KOPT-K1 (cell line): Measurements from ENCODE around the gene HGF.

Source experiments
- H3K27ac ChIP-seq: fragments of 200-600 bp; sonication (generic); 2 replicates; pipeline ENCODE4 v1.5.1; 2016; ENCODE audit warnings: antibody characterized with exemption, mild to moderate bottlenecking, low read depth, low read length; ENCODE audit not compliant: poor library complexity, severe bottlenecking
- H3K36me3 ChIP-seq: fragments of 200-600 bp; sonication (generic); 2 replicates; pipeline ENCODE4 v1.5.1; 2017; ENCODE audit warnings: antibody characterized with exemption, mild to moderate bottlenecking, low read length, moderate library complexity; ENCODE audit not compliant: insufficient read depth
- H3K9me3 ChIP-seq: fragments of 200-600 bp; sonication (generic); 2 replicates; pipeline ENCODE4 v1.5.1; 2017; ENCODE audit warnings: antibody characterized with exemption, low read length, mild to moderate bottlenecking; ENCODE audit not compliant: insufficient read depth, poor library complexity, severe bottlenecking

Gene HGF

DNA sequence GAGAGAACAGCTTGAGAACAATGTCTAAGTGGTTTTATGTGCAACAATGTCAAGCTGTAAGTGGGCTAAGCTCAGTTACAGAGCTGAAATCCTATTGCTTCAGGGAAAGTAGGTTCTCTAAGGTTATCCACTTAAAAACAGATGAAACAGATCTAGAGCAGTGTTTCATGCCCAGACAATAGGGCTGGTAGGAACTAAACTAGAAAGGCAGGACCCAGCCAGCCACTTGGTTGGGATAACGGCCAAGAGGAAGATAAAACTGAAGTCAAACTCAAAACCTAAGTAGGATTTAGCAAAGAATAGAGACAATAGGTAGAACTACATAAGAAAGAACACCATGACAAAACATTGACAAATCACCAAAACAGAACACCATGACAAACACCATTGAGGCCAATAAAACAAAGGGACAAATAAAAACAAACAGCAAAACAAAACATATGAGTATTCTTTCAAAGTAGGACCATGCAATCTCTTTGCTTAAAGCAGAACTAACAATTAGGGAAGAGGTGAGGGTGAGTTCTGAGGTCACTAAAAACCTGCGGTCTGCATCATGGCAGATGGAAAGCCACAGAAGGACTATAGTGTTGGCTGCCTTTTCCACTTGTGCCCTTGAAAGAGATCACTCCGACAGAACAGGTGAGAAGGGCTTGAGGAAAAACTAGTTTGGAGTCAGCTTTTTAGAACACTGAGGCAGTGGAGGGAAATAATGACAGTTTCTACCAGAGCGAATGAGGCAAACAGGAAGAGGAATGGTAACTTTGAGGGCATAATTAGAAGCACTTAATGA is 81.0 kb downstream of the HGF start:
- no peaks in the 10 kb centered on the region for H3K9me3 ChIP-seq

DNA sequence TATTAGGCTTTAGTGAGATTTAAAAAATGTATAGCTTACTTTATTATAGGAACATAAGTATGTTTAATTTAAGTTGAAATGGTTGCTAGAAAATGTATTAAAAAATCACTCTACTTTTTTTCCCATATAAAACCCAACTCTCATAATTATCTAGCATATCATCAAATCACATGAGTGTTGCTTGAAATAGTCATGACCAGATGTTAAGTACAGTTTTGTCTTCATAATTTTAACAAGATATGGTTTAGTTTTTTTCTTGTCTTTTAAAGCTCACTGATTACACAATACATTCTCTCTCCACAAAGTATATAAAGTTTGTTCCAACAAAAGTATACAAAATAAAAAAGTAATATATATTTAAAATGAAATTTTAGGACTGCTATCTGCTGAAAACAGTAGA is 82.8 kb downstream of the HGF start:
- H3K36me3 ChIP-seq, result no peaks in the 10 kb centered on the region
- H3K9me3 ChIP-seq, result no peaks in the 10 kb centered on the region
- H3K27ac ChIP-seq, result no peak overlapping the region

More for the DNA sequence above, 81.0 kb downstream of the HGF start:
- H3K36me3 ChIP-seq, result no peaks in the 10 kb centered on the region
- H3K27ac ChIP-seq, result no peak overlapping the region

DNA sequence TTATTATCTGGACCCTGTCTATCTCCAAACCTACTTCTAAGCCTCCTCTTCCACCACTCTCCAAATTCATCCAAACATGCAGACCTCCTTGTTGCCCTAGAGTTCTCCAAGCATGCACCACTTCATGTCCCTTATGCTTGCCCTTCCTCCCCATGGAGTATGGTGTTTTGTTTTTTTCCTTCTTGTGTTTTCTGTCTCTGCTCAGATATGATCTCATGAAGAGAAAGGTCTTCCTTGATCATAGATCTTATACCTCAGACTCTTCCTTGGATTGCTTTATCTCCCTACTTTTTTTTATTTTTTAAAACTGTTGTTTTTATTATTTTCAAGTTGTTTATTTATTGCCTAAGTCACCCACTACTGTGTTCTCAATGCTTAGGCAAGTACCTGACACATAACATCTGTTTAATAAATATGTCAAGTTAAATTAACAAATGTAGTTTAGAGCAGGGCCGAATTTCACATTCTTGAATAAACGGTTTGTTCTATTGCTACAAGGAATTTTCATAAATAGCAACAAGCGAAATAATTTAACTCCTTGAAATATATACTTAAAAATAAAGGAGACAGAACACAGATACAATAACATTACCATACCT is 84.5 kb downstream of the HGF start:
- Histone ChIP-seq H3K27ac (no peak overlapping the region), H3K9me3 (no peaks in the 10 kb centered on the region), H3K36me3 (no peaks in the 10 kb centered on the region)

DNA sequence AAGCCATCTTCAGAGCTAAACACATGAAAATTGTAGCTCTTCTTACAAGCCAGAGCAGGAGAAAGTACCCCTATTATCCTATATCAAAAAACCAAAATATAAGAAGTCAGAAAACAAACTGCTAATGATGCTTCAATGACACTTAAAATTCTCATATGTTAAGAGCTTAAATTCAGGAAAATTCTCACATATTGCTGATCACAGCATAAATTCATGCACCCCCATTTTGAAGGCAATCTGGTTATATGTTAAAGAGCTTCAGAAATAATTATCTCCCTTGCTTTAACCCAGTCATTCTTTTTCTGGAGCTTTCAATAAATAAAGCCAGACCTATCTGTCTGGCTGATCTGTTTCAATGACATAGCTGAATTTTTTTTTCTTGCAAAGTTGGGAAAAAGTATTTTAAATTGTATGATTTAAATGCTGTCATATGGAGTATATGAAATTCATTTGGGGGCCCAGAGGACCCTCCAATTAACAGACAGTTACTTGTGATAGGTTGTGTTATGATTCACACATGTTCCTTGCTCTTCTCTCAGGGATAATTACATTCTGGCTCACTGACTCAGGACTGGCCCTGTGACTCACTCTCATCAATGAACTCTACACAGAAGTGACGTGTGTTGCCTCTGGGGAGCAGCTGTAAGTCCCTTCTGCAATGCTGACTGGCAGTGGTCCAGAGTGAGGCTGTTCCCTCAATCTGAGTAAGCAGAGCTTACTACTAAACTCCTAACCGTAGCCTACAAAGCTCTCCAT is 85.2 kb downstream of the HGF start:
- Histone ChIP-seq H3K9me3 (no peaks in the 10 kb centered on the region), H3K36me3 (no peaks in the 10 kb centered on the region), H3K27ac (no peak overlapping the region)

DNA sequence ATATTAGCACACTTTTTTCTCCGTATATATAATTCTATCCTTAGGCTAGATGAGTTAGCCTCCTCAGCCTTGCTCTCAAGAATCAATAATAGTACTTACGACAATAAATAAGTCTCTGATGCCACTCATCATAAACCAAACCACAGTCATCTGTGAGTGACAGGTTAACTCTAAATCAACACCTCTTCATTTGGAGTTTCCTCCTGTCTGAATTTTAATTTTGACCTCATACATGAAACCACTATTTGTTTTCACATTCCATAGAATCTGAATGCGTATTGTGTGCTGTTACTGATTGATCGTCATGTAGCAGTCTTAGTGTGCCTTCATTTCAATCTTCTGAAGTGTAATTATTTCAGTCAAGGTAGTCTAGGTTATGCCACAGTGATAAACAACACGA is 85.8 kb downstream of the HGF start:
- no peak overlapping the region for H3K27ac ChIP-seq
- H3K36me3 ChIP-seq, result no peaks in the 10 kb centered on the region
- no peaks in the 10 kb centered on the region for H3K9me3 ChIP-seq

DNA sequence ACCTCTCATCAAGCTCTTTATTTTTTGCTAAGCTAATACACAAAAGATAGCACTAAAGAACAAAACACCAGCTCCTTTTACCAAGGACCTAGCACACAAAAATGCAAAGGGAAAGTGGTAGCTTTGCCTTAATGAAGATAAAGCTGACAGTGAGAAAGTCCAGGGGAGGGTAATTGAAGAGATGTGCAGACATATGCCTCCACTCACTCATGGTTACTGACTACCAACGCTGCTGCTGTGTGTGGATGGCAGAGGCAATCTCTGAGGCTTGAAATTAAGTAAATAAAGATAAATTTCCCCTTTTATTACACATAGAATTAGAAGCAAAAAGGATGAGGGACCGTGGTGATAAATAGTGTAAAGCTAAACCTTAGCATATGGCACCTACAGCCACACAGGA is 87.0 kb downstream of the HGF start:
- no peak overlapping the region for H3K27ac ChIP-seq
- no peaks in the 10 kb centered on the region for H3K36me3 ChIP-seq
- H3K9me3 ChIP-seq, result no peaks in the 10 kb centered on the region

DNA sequence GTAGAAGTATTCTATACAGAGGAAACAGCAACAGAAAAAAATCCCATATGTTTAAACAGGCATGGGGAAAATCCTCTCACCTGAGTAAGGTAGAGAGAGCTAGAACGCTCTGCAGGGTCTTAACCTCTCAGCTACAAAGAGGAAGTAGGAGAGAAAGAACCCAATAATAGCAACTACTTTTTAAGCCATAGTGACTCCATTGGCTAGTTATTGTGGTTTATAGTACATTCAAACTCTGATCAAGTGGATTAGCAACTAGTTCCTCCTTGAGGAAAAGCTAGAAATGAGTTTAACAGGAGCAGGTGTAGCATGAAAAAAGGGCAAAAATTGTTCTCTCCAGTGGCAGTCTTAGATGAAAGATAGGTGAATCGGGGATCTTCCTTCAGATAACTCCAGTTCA is 89.7 kb downstream of the HGF start:
- Histone ChIP-seq H3K9me3 (no peaks in the 10 kb centered on the region), H3K36me3 (no peaks in the 10 kb centered on the region), H3K27ac (no peak overlapping the region)

DNA sequence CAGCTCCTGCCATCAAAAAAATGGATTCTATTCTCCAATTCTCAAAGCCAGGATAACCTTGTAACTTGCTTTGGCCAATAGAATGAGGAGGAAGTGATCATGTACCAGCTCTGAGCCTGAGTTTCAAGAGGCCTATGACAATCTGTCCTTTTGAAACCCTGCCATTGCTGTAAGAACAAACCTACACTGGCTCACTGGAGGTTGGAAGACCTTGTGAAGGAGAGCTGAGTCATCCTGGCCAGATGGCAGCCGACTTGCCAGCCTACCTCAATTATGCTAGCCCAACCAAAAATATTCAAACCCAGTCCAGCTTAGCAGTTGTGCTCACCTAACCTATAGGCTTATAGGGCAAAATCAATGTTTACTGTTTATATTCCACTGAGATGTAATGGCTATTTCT is 93.0 kb downstream of the HGF start:
- no peaks in the 10 kb centered on the region for H3K9me3 ChIP-seq
- no peak overlapping the region for H3K27ac ChIP-seq
- H3K36me3 ChIP-seq, result no peaks in the 10 kb centered on the region

DNA sequence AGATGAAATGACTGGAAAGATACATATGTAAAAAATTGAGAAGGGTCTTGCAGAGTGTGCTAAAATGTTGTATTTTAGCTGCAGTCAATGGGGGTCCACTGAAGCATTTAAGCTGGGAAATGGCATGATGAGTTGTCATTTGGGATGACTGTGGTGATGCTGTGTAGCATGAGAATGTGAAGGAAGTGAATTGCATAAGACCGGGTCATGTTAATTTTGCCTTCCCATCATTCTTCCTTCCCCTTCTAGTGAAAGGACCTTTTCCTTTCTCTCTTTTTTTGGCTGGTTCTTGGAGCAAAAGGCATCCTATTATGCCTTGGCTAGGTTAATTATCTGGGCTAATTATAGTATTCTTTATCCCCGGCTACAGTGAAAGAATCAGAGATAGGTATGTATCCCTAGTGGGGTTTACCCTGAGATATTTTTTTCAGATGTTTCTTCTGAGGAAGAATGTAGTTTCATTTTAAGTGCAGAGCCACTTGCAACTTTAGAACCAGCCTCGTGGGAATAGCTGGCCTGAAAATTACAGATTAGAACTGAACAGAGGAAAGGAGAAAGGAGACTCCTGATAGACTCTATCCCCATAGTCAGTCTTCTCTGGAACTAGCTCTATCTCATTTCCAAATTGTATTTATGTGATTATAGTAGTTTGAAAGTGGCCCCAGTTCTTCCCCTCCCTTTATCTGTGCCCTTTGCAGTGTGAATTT is 93.6 kb downstream of the HGF start:
- H3K9me3 ChIP-seq, result no peaks in the 10 kb centered on the region
- no peaks in the 10 kb centered on the region for H3K36me3 ChIP-seq
- H3K27ac ChIP-seq, result no peak overlapping the region

DNA sequence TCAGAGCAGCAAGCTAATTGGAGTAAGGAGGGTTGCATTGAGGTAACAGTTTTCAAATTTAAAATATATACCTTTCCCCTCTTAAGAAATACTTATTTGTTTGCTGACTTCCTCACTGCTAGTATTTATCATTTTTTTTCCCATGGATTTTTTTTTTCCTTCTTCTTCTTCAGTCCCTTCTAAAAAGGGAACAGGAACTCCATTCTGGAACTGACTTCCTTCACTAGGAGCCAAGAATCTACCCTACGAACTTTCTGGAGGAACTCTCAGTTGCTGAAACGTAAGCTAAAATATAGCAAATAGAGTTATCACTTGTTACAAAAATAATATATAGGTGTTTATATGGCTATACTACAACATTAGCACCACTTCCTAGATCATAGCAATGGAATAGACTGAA is 95.4 kb downstream of the HGF start:
- Histone ChIP-seq H3K9me3 (no peaks in the 10 kb centered on the region), H3K27ac (no peak overlapping the region), H3K36me3 (no peaks in the 10 kb centered on the region)

DNA sequence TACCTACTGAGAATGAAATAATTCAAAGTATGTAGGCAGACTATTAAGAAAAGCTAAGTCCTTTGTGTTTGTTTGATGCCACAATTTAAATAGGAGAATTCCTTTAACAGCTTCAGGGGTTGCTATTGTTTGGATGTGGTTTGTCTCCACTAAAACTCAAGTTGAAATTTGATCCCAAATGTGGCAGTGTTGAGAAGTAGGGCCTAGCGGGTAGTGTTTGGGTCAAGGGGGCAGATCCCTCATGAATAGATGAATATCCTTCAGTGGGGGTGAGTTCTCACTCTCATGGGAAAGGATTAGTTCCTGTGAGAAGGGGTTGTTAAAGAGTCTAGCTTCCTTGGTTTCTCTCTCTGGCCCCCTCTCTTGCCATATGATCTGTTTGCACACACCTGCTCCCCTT is 97.0 kb downstream of the HGF start:
- no peaks in the 10 kb centered on the region for H3K36me3 ChIP-seq

DNA sequence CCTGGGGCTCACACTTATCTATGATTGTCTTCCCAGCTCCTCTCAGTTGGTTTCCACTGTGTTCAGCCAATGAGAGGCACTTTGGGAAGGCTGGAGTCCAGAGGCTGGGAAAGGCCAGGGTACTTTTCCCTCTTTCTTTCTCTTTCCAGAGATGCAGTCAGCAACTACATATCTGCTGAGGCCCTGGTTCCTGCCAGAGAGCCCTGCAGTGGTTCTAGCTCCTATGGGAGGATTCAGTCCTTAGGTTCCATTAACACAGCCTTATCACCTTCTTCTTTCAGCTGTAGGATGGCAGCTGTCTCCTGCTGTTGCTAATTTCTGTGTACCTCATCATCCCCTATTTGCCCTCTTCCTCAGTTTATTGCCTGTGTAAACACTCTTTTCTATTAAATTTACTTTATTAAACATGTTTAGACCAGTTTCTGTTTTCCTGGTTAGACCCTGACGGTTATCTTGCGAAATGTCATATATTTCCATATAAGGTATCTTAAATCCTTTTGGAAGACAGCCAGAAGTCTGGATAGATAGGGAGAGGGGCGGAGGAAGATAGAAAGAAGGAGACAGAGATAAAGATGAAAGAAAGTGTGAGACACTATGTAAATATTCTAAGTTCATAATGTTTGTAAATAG is 100.3 kb downstream of the HGF start:
- H3K27ac ChIP-seq, result no peak overlapping the region
- no peaks in the 10 kb centered on the region for H3K9me3 ChIP-seq
- no peaks in the 10 kb centered on the region for H3K36me3 ChIP-seq

More for the DNA sequence above, 97.0 kb downstream of the HGF start:
- no peak overlapping the region for H3K27ac ChIP-seq
- H3K9me3 ChIP-seq, result no peaks in the 10 kb centered on the region

DNA sequence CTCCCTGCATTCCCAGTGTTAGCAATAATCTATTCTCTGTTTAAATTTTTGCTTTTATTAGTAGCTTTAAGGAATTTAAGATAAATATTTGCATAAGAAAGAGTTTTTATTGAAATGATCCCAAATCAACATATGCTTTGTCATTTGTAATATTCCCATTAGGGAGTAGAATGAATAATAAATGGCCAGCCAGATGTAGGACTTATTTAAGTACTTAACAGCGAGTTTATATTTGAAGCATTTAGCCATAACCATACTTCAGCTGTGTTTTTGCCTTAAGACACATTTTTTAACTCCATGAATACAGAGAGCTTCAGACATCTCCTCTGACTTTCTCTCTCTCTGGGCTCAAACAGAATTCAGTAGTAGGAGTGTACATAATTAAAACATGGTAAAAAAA is 103.6 kb downstream of the HGF start:
- H3K36me3 ChIP-seq, result no peaks in the 10 kb centered on the region
- no peaks in the 10 kb centered on the region for H3K9me3 ChIP-seq
- no peak overlapping the region for H3K27ac ChIP-seq

DNA sequence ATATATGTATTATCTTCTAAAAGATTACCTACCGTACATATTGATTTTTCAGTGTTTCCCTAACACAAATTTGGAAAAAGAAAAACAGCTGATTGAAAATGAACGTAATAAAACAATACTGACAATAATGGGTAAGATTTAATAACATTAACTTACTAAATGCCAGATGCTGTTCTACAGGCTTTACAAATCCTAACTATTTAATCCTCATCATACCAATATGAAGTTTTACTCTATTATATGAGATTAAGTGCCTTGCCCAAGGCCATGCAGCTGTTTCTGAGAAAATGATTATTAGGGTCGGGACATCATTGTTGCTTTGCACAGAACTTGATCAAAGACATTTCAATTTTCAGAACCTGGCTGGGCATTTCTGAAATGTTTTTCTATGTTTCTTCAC is 104.6 kb downstream of the HGF start:
- Histone ChIP-seq H3K36me3 (no peaks in the 10 kb centered on the region), H3K27ac (no peak overlapping the region), H3K9me3 (no peaks in the 10 kb centered on the region)

DNA sequence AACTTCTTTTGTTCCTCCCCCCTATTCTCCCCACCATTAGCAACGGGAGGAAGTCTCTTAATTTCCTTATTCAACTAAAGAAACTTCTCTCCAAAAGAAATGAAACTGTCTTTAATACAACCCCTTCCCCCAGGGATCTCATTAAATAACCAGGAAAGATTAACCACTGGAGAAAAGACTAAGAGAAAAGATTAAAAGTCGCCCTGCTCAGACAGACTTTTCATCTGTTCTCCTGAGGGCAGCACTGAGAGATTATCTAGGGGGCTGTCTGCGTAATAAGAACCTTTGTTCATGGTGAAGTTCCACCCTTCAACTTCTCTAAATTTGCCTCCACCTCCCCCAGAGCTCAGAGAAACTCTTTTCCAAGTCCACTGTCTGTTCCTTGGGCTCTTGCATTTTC is 105.5 kb downstream of the HGF start:
- no peak overlapping the region for H3K27ac ChIP-seq
- H3K9me3 ChIP-seq, result no peaks in the 10 kb centered on the region
- no peaks in the 10 kb centered on the region for H3K36me3 ChIP-seq
